ENCODE data around the gene RABGAP1L.
"Not testable (repeated sequence)": the region's sequence is repeated elsewhere in the genome, so short reads cannot be mapped to it uniquely, and the experiment has no call there.

RABGAP1L gene

DNA sequence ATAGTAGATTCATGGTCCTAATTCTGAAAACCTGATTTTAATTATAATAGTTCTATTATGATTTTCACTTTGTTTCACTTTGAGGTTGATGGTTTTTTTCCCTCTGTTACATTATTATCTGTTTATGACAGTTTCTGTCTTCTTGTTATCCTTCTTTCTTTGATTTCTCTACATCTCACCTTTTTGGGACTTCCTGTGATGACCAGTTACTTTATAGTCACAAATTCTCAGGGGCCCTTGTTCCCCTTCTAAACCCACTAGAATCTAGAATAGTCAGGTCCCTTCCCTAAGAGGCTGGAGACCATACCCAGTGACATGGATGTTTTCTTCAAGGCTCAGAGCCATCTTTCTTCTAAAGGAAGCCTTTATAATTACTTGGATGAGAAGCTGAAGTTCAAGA lies 526.9 kb downstream of the RABGAP1L start:
- no peak for DNase-seq

DNA sequence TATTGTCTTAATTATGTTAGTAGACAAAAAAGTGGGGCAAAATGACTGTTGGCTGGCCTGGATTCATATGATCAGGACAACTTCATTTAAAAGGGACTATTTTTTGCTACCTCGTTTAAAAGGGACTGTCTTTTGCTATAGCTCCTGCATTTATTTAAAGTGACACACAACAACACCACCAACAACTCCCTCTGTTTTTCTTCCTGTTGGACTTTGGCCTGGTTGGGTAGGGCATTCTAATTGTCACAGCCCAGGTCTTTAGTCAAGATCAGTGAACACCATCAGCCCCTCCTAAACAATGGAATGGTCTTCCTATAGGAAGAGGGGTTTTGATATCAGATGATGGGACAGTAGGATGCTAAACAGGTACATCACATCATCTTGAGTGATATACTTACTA lies 530.2 kb downstream of the RABGAP1L start:
- DNase-seq: no peak

DNA sequence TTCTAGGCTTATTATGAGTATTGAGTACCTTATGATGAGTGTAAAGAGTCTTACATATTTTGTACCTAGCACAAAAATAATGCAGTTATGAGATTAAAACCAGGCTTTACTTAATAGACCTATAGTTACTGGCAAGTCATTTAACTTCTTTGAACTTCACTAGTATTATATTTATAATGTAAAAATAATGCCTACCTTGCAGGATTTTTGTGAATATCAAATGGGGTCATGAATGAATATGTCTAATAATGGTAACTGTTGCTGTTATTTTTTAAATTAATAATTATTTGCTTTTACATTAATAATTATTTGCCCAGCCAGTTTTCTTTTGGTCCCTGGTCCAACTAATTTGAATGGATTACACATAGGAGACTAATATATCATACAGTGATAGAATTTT lies 530.9 kb downstream of the RABGAP1L start:
- DNase-seq: no peak

DNA sequence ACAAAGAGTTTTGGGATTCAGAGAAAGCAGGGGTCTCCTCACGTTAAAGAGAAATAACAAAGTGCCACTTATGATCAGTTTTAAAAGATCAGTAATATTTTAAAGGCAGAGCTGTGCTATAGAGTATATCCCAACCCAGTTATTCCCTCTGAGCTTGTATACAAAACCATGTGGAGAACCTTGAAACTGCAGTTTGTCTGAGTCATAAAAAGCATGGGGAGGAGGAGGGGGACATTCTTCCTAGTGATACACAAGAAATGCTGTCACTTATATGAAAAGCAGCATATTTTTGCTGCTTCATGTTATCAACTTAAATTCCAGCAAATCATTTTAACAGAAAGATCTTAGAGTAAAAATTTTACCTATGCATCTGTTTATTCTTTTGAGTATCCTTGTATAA lies 533.0 kb downstream of the RABGAP1L start:
- no peak for DNase-seq

DNA sequence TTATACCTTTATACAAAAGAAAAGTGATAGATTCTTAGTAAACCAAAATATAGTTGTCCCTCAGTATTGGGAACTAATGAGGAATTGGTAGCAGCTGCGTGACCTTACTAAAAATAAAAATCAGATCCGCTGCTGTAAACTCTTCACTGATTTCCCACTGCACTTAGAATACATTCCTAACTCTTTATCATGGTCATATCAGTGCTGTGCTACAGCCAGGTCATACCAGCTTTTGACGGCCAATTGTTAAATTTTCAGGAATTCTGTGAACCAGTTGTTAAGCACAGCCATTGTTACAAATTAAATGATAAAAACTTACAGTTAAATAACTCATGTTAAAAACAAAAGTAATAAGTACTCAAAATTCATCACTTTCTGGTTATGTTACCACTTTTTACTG lies 533.8 kb downstream of the RABGAP1L start:
- no peak for DNase-seq

DNA sequence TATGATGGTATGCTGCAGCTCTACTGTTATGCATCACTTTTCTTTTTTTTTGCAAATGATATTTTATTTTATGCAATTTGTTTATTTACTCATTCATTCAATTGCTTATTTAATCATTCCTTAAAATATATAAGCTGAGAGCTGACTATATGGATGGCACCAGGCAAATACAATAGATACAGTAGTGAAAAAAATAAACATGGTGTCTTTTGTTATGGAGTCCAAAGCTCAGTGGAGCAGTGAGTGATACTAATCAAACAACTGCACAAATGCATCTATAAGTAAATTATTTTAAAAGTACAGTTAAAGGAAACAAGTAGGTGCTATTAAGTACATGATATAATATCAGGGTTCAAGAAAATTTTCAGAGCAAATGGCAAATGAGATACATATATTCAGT lies 534.2 kb downstream of the RABGAP1L start:
- not testable (repeated sequence) for DNase-seq

DNA sequence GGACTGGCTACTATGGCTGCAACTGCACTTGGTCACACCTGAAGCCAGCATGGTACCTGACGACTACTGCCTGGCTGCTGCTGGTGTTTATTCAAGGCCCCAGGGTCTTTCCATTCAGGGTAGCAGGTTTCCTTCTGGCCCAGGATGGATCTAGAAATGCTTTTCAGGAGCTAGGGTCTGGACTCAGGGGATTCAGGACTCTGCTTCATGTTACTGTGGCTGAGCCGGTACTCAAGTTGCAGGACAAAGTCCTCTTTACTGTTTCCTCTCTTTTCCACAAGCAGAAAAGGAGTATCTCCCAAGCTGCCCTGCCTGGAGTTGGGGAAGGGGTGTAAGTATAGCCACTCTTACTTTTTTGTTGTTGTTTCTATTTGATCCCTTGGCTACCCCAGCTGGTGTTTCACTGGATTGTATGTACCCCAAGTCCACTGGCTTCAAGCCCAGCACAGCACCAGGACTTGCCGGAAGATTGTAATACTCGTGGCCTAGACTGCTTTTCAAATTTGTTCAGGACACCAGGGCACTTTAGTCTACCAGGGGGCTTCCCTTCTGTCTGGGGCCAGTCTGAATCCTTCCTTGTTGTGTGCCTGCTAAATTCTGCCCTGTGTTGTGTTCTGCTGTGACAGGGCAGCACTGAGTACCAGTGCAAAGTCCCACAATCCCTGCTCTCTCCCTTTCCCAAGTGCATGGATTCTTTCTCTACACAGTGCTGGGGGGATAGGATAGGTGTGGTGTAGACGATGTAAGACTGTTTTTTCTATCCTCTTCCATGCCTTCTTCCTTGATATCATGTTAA lies 536.9 kb downstream of the RABGAP1L start:
- no peak for DNase-seq

DNA sequence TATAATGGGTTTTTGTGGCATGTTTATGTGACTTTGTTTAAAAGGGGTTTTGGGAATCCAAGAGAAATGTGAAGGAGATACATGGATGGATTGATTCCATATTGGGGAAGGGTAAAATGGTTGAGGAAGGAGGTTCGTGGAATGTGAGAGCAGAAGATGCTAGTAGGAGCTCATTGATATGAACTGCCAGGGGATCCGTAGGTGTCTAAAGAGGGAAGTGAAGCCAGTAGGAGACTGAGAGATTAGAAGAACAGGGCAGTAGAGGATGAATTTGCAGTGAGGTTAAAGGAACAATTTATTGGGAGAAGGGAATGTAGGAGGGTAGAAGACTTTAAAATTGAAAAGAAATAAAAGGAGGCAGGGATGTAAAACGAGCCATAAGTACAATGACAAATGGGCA lies 541.0 kb downstream of the RABGAP1L start:
- DNase-seq: no peak

DNA sequence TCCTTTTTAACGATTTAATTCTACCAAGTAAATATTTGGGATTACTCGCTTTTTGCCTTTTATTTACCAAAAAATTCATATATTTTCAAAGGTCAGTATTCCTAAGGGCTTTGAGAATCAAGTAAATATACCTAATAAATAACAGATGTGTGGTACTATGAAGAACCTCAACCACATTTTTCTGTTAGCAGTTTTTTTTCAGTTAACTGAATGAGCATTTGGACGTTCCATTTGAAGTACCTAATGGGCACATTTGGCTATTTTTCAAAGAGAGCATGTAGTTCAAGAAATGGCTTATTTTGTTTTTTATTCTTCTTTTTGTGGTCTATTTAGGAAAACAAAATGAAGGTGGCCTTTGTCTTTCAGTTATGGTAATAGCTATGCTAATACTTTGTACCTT lies 541.5 kb downstream of the RABGAP1L start:
- DNase-seq: no peak

DNA sequence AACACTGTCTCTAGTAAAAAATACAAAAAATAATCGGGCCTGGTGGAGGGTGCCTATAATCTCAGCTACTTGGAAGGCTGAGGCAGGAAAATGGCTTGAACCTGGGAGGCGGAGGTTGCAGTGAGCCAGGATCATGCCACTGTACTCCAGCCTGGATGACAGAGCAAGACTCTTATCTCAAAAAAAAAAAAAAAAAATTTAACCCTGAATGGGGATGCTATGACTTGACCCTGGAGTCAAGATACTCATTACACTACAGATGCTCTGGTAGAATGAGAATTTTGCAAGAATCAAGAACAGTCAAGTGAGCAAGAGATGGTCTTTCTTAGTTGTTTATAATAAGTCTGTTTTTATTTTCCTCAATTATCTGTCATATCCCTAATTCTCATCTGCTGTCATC lies 542.2 kb downstream of the RABGAP1L start:
- no peak for DNase-seq

DNA sequence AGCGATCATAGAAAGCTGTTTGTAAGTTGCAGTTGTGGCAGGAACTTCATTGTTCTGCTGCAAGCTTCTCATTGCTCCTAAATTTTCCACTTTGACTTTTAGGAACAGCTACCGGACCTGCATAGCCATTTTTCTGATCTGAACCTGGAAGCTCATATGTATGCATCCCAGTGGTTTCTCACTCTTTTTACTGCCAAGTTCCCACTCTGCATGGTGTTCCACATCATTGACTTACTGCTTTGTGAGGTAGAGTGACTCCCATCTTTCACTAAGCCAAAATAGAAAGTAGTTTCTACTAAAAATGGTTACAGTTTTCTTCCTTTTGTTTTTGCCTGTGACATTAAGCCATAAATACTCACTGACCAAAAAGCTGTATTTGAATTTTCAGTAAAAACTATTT lies 542.7 kb downstream of the RABGAP1L start:
- DNase-seq: no peak

DNA sequence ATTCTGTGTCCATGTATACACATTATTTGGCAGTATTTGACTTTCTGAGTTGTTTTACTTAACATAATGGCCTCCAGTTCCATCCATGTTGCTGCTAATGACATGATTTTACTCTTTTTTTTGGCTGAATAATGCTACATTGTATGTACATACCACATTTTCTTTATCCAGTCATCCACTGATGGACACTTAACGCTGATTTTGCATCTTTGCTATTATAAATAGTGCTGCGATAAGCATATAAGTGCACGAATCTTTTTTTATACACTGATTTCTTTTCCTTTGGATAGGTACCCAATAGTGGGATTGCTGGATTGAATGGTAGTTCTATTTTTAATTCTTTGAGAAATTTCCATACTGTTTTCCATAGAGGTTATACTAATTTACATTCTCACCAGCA lies 544.0 kb downstream of the RABGAP1L start:
- DNase-seq: no peak

DNA sequence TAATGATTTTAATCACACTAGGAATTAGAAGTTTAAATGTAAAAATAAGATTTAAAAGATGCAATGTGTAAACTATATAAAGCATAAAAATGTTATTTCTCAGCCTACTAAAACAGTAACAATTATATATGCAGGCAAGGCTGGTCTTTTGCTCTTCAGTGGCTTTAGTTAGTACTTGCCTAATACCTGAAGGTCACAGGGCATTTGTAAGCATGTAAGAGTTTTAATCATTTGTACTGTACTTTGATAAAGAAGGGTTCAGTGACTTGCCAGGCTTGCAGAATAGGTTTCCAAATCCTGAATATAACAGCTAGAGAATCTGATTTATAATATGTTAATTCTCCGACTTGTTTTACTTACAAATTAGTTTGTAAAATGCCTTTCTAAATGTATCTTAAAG lies 545.0 kb downstream of the RABGAP1L start:
- DNase-seq: no peak

DNA sequence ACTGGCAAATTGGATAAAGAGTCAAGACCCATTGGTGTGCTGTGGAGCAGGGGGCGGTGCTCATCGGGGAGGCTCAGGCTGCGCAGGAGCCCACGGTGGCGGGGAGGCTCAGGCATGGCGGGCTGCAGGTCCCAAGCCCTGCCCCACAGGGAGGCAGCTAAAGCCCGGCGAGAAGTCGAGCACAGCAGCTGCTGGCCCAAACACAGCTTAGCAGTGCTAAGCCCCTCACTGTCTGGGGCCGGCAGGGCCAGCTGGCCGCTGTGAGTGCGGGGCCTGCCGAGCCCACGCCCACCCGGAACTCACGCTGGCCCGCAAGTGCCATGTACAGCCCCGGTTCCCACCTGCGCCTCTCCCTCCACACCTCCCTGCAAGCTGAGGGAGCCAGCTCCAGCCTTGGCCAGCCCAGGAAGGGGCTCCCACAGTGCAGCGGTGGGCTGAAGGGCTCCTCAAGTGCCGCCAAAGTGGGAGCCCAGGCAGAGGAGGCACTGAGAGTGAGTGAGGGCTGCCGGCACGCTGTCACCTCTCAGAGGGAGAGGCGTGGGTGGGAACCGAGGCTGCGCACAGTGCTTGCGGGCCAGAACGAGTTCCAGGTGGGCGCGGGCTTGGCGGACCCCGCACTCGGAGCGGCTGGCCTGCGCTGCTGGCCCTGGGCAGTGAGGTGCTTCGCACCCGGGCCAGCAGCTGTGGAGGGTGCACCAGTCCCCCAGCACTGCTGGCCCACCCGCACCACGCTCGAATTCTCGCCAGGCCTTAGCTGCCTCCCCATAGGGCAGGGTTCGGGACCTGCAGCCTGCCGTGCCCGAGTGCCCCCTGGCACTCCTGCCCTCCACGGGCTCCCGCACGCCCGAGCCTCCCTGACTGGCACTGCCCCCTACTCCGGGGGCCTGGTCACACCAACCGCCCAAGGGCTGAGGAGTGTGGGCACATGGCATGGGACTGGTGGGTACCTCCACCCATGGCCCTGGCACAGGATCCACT lies 551.8 kb downstream of the RABGAP1L start:
- no peak for DNase-seq

DNA sequence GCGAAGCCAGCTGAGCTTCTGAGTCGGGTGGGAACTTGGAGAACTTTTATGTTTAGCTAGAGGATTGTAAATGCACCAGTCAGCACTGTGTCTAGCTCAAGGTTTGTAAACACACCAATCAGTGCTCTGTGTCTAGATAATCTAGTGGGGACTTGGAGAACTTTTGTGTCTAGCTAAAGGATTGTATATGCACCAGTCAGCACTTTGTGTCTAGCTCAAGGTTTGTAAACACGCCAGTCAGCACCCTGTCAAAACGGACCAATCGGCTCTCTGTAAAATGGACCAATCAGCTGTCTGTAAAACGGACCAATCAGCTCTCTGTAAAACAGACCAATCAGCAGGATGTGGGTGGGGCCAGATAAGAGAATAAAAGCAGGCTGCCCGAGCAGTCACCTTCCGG lies 552.5 kb downstream of the RABGAP1L start:
- not testable (repeated sequence) for DNase-seq

DNA sequence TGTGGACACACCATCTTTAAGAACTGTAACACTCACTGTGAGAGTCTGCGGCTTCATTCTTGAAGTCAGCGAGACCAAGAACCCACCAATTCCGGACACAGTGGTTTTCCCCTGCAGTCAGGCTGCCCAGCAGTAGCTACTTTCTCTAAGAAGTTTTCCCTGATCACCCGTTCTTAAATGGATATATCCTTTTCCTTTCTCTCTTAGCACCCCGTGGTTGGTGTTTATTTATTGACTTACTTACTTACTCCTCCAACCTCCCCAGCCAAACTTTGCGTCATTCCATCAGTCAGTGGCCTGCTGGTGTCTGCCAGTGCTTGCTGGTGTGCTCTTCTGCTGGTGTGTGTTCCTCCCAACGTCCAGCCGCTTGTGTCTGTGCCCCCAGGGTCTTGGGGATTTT lies 553.2 kb downstream of the RABGAP1L start:
- DNase-seq: no peak

DNA sequence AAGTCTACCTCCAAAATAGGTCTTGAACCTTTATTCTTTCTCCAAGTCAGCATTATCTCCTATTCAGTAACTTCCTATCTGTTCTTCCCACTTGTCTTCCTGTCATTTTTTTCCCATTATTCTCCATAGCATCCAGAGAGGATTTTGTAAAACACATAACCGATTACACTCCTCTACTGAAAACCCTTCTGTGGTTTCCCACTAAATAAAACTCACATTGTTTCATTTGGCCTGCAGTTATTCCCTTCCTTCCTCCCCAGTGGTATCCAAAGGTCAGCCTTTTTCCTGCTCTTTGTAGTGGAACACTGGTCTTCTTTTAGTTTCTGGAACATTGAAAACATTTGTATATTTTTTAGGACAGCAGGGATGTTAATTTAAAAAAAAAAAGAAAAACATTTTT lies 554.5 kb downstream of the RABGAP1L start:
- DNase-seq: no peak

DNA sequence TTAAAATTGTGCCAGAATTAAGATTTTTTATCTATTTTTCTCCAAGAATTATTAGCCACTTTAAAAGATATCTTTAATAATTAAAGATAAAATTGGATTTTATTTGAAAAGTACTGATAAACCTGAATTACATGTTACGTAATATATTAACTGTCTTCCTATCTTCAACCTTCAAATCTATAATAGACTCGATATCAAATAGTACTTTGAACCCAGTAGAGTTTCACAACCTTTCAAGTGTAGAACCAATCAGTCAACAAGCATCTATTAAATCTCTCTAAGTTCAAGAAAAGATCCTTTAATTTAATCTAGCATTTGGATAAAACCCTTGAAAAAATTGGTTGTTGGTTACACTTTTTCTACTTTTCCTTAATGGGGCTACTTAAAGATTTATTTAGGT lies 559.9 kb downstream of the RABGAP1L start:
- DNase-seq: no peak

DNA sequence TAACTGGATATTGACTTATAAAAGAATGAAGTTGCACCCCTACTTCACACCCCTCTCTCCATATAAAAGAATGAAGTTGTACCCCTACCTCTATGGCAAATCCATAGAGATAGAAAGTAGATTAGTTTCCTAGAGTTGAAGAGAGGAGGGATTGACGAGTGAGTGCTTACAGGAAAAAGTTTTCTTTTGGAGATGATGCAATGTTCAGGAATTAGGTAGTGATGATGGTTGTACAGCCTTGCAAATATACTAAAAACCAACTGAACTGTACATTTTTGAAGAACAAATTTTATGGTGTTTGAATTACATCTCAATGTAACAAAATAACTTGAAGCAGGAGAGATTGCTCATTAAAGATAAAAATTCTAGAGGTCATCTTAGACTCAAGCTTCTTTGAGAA lies 561.3 kb downstream of the RABGAP1L start:
- no peak for DNase-seq

DNA sequence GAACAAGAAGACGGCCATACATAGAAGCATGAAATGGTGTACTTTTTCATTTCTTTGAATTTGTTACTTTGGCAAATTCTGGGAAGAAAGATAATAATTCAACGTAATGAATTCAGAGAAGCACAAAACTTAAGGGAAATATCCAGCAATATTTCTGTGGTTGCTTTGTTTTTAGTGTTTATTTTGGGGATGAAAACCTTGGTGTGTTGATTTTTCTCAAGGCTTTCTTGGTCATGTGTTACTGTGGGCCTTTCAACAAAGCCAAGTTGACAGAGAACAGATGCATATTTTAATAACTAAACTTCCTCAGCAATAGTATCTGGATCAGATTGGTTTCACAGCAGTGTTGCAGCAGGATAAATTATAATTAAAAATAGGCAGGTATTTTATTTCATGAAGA lies 561.9 kb downstream of the RABGAP1L start:
- DNase-seq: no peak

DNA sequence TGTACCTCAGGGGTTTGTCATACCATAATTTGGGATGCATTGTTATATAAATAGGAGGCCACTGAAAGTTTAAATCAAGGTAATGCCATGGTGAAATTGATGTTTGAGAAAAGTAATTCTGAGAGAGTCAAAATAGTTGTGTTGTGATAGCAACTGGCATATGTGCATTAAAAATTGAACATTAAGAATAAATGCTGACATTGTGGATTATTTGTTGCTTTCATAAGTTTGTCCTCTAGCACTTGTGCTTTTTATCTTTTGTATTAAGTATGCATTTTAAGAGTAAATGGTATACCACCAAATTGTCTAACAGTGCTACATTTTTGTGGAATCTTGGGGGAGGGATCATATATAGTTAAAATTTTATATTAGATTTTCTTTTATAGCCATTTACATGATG lies 564.5 kb downstream of the RABGAP1L start:
- DNase-seq: no peak

DNA sequence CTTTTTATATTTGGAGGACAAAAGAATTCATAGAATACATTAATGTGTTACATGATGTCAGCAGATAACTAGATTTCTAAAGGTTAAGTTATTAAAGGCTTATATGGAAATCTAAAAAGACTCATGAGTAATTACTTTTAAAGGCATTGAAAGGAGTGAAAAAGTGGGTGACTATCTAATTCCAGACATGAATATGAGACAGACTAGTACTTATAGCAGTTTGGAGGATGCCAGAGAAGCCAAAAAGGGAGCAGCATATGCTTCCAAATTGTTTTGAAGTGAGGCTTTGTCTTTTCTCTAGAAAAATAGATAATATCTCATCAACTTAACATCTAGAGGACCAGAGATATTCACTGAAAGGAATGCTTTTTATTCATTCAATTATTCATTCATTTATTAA lies 564.9 kb downstream of the RABGAP1L start:
- DNase-seq: no peak

DNA sequence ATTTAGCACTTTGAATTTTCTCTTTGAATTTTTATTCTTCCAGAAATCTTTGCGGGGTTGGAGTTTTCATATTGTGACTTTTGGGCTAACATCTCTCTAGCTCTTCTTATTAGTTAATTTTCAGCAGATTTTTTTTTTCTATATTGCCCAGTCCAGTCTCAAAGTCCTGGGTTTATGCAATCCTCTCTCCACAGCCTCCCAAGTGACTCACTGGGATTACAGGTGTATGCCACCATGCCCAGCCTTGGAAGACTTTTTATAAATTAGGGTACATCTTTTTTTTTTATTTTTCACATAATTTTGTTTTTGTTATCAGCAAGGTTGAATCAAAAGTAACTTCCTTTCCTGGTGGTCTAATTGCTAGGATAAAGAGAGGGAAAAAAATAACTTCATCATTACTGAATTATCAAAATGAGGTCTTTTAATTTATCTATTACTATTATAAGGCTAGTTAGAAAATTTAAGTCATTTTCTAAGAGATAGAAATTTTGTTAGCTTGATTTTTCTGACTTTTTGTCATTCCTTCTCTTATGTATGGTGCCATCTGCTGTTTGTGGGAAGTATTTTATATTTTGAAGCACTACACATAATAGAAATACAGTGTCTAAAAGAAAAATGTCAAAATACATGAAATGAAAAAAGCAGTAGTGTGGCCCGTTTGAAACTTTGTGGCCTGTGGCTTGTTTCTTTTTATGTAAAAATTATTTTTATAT lies 567.0 kb downstream of the RABGAP1L start:
- no peak for DNase-seq
